Activated CD4-positive, alpha-beta T cell treated with anti-CD3 and anti-CD28 coated beads, Interleukin-2, amount 50 U/mL, for 24 hours (primary cell): ENCODE data around the gene SORBS1.

Experiments used
- DNase-seq, 2 donors: peaks; one replicate each; pipeline ENCODE4 v3.0.0-alpha.2; 2020; ENCODE audit warnings: low read depth in 1 of 2, low spot score in 1 of 2

The SORBS1 gene

DNA sequence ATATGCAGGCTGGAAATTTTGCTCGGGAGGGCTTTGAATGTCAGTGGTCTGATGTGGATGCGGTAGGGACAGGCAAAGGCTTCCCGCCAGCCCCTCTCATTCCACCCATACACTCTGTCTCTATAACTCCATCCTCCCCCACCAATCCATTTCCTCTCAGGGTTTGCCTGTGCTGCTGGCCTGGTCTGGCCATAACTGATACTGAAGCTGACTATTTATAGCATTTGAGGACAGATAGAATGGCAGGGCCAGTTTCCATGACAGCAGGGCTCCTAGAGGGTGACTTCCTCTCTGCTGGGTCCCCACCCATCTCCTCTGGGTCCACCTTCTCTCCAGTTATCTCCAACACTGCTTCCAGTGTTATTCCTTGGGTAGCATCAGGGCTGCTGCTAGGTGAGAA, 263.8 kb downstream of the SORBS1 start:
- DNase-seq, result no peak

DNA sequence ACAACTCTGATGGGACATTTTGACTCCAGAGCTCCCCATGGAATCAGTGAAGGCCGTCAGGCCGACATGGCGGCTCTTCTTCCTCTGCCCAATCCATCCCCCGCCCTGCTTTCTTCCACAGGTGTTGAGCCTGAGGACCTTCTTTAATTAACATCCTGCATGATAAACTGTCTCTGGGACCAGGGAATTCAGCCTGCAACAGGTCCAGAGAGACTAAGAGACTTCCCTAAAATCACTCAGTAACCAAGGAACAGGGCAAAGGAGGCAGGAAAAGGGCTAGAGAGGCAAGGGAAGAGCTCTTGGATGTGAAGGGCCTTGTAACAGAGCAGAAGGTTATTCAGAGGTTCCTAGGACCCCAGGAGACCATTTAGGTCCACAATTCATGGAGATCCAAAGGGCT, 264.4 kb downstream of the SORBS1 start:
- DNase-seq, result no peak

DNA sequence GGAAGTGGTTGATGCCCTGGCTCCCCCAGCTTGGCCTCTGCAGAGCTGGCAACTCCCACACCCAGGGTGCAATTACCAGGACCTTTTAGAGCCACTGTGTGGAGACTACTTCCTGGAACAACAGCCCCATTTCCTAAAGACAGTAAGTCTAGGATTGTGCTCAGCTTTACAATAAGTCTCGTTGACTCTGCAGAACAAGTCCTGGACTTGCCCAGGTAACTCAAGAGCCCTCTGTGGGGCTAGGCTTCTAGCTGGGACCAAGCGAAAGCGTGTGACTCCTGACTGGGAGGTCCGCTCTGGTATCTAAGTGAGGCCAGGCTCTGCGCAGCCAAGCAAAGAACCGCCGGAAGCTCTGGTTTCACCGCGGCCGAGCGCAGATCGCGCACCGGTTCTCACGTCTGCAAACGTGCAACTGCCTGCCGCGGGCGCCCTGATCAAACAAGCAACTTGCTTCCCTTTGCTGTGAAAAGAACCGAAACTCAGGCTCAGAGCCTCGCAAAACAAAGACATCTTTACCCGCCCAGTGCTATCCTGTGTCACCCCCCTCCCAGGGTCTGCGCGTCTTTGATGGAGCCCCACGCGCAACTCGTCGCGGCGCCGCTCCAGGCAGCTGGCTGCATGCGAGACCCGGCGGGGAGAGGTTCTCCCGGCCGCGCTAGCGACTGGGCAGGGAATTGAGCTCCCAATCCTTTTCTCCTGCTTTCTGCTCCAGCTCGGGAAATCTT, 266.0 kb downstream of the SORBS1 start:
- DNase-seq, result no peak

DNA sequence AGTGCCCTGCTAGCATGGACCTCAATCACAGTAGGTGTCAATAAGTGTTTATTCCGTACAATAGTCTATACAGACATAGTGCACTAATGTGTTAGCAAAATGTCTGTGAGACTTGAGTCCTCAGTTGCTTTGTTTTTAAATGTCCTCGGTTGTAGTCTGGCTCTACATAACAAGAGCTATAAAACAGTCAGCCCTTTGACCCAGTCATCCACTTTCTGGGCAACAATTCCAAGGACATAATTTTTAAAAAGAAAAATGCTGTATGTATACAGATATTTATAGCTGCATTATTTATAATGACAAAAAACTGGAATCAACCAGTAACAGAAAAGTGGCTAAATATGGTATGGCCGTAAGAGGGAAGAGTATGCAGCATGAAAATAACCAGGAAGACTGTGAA, 267.5 kb downstream of the SORBS1 start:
- no peak for DNase-seq

DNA sequence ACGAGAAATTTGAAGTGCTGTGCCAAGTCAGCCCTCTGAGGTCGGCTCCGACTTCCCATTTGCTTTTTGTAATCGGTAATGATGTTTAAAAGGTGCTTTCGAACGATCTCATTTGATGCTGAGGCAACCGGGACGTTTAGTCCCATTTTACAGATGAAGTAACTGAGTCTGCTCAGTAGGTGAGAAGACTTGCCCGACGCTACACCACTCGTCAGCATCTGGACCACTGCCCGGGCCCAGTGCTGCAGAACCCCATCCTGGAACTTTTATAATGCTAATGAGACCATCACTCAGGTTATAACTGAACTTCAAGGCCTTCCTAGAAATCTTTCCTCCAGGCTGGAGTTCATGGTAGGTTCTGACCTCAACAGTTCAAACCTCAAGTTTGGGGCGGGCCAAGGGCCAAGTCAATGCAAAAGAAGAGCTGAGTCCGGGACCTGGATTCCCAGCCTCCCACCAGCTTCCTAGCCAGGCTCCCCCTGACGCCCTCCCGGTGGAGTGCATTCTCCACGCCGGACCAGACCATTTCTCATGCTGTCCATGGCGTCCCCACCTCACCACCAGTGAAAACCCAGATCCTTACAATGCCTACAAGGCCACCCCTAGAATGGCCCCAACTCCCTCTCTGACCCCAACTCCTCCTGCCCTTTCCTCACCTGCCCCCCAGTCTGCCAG, 269.7 kb downstream of the SORBS1 start:
- DNase-seq, result no peak

DNA sequence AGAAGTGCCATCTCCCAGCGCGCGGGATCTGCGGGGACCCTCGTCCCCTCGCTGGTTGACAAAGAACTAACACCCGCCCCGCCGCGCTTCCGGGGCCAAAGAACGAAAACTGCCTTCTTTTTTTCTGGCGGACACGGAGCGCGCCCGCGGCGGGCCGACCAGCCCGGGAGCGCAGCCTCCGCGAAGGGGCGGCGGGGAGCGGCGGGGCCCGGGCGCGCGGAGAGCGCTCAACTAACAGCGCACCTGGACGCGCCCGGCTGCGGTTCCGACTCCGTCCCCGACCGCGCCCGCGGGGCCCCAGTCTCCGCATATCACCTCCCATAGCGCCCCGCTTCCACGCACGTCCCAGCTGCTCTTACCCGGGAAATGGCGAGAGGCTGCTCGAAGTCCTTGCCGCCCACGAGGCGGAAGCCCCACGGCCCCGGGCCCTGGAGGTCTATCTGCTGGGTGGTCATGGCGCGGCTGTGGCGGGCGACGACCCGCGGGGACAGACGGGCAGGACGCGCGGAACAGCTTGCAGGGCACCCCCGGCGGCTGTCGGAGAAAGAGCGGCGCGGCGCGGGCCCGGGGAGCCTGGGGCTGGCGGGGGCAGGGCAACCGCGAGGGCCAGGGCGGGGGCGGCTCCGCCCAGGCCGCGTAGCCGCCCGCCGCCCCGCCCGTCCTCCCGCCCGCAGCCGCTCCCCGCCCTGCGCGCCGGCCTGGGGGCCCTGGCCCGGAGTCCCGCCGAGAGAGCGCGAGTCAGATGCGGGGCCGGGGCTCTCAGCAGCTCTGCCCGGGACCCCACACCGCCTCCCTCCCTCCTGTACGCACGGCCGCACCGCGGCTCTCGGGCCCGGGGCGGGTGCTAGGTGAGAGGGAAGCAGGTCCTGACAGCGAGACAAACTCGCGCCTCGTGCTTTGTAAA, 270.5 kb downstream of the SORBS1 start, which contains the start of gene PDLIM1:
TSS of gene PDLIM1 (minus strand) at position 543 of the 904 bp plus-strand sequence. CDS start at position 455, 88 bp downstream.
- no peak for DNase-seq

DNA sequence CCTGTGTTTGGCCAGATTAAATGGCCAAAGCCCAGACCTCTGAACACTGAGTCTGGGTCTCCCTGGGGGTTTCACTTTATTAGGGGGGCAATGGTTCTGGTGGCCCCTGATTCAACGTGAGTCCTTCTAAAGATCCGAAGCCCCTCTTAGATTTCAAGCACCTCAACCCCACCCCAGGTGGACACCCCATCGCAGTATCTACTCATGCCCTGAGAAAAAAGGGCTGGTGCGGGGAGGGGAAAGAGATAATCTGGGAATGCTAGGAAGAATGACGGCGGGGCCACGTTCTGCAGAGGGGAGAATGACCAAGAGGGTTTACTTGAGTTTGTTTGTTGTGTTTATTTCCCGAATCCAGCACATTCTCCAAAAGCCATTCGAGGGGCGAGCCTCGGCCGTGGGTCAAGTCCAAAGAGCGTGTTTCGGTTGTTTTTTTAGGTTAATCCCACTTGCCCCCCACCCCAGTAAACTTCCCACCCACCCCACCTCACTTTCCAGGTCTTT, 271.2 kb downstream of the SORBS1 start:
- no peak for DNase-seq

DNA sequence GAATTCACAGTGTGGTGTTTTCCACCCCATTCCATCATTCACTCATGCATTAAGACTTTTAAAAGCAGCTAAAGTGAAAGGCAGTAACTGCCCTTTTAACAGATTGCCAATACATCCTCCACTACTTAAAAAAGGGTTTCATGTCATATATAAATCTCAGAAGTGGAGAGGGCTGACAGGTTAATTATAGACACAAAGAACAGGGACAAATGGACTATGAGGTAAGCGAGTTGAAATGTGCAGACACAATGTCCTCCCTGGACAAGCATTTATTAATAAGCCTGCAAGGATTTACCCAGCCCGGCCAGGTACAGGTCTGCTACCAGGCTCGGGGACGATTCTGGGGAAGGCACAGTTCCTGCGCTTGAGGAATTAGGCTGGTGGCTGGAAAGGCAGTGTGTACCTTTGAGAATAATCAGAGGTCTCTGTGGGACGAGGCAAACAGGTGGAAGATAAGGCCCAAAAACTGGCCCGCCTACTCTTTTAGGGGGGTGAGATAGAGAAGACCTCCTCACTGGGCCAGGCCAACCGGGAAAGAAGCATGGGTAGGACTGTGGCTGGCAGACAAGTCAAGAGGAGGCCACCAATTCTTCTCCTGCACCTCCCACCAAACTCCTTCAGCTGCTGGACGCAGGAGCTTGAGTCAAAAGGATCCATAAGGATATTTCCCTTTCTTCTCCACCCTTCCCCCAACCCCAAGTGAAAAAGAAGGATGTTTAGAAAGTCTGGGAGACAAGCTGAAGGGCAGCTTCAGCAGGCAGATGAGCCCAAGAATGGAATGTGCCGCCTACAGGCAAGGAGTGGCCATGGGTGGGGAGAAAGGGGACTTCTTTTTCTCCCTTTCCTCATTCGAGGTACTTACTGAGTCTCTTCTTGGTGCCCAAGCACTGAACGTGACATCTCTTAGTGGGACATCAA, 271.9 kb downstream of the SORBS1 start:
- no peak for DNase-seq

DNA sequence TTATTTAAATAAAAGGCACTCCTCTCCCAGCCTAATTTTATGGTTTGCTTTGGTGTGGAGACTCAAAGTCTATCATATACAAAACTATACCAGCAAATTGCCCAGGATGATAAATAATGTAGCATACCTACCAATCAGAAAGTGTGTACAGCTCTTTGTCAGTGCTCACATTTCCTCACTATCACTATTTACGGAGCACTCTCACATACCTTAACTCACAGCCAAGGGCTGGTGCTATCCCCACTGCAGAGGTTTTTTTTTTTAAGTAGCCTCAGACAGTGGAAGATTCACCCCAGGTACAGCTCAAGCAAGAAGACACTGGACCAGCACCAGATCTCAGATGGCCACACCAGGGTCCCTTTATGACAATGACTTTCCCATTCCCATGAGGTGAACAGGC, 272.9 kb downstream of the SORBS1 start:
- DNase-seq, result no peak

DNA sequence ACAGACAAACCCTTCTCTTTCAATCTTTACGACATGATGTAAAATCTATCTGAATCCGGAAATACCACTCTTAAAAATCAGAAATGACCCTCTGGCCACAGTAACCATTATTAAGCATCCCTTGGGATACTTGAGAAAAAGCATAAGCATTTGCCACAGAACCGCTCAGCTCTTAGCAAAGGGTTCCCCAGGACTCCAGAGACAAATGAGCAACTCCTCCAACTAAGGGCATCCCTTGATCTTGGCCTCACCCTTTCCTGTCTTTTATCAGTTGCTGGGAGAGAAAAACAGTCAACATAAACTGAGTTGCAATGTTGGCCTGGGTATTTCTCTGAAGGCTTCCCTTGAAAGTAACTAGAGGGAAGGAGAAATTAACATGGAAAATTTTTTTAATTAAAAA, 273.9 kb downstream of the SORBS1 start:
- no peak for DNase-seq

DNA sequence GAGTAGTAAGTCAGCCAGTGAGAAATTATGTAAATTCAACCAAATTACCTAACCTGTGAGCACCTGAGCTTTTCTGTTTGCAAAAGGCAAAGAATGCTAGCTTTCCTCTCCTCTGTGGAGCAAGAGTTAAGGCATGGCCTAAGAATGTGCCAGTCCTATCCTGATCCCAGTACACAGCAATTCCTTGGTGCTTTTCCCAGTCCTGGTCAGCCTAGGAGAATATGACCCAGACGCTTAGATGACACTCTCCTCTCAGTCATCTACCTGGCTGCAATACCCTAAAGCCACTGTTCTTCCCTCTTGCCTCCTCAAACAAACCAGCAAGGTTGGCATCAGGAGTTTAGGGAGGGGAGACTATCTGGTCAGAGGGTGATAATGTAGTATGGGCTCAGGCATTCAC, 274.5 kb downstream of the SORBS1 start:
- no peak for DNase-seq

DNA sequence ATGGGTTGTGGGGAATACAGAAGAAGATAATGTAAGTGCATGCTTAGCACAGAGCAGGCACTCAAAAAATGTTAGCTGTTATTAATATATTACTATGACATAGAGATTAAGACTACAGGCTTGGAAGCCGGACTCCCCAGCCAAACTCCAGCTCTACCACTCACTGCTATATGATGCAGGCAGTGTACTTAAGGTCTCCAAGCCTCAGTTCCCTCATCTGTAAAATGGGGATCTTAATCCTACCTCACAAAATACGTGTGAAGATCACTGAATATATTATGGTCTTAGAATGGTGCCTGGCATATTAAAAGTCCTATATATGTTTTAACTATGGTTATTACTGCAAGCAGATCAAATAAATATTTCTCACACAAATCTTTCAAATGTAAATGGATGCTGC, 275.6 kb downstream of the SORBS1 start:
- DNase-seq, result no peak

DNA sequence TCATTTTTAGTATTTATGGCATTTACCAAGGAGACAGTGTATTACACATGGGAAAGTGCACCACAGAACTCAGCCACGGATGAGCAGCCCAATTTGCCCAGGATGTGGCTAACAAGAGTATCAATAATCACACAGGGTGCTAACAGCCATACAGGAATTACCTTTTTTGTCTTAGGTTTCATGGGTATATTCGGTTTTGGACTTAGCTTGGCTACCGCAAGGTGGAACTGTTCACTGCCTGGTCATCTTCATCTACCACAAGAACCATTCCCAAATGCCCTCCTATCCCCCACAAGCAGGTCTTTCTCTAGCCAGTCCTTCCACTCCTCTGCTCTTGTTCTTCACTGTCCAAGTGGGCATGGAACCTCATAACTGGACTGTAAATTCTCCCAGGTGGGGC, 276.4 kb downstream of the SORBS1 start:
- no peak for DNase-seq

DNA sequence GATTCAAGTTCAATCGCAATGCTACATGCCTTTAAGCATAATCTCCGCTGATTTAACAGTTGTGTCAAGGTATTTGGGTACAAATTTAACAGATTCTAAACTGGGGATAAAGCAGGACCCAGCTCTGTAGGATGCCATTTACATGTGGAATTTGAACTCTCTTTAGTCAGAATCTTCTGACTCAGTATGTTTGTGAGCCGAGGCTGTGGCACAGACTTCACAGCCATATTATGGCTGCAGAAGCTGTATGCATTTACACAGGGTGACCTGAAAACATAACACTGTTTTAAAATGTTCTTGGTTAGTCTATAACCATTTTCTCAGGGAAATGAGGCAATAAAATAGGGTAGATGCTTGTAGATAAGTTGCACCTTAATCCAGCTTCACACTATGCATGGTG, 279.1 kb downstream of the SORBS1 start:
- no peak for DNase-seq

DNA sequence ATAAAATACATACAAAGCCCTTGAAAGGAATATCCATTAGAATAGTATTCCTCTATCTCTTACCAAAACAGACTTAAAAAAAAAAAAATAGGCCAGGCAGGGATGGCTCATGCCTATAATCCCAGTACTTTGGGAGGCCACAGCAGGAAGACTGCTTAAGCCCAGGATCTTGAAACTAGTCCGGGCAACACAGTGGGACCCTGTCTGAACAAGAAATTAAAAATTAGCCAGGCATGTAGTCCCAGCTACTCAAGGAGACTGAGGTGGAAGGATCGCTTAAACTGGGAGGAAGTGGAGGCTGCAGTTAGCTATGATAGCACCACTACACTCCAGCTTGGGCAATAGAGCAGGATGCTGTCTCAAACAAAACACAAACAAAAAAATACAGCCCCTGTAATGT, 280.0 kb downstream of the SORBS1 start:
- no peak for DNase-seq

DNA sequence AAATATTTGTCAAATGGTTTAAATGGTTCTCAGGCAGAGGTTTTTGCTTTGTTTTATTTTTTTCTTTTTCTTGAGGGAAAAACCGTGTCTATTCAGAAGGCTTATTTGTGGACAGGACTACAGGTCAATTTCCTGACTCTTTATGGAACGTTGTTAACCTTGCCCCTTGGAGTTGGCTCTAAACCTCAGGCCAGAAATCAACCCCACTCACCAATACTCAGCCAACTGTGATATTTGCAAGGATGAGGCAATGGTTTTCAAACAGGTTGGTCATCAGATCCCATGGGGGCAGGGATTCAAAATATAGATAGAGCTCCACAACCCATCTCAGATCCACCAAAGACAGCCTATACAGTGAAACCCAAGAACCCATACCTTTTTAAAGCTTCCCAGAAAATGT, 280.5 kb downstream of the SORBS1 start:
- DNase-seq, result no peak

DNA sequence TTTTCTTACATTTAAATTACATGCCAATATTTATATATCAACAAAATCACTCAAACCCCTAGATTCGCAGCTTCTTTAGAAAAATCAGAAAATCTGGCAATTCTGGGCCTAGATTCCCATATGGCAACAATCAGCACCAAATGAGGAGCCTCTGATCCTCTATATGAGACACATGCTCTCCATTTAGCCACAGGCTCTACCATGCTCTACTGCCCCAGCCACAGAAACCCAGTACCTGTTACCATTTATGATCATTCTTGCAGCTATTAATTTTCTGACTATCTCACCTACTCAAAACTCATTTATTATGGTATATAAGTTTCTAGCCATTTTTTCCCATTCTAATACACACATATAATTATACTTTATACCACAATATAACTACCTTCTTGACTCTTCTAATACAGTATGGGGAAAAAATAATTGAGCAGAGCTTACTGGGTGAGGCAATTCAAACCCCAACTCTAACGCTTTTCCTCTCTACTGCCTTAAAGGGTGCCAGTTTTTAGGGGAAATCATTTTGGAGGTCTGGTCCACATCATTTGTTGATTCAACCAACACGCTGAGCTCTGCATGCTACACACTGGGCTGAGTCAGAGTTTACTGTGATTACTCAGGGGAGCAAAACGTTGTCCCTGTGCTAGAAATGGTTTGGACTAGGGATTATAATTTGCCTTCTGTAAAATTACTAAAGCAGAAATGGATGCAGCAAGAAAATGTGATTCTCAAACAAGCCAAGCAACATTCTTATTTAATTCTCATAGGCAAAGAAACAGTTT, 281.9 kb downstream of the SORBS1 start:
- no peak for DNase-seq

DNA sequence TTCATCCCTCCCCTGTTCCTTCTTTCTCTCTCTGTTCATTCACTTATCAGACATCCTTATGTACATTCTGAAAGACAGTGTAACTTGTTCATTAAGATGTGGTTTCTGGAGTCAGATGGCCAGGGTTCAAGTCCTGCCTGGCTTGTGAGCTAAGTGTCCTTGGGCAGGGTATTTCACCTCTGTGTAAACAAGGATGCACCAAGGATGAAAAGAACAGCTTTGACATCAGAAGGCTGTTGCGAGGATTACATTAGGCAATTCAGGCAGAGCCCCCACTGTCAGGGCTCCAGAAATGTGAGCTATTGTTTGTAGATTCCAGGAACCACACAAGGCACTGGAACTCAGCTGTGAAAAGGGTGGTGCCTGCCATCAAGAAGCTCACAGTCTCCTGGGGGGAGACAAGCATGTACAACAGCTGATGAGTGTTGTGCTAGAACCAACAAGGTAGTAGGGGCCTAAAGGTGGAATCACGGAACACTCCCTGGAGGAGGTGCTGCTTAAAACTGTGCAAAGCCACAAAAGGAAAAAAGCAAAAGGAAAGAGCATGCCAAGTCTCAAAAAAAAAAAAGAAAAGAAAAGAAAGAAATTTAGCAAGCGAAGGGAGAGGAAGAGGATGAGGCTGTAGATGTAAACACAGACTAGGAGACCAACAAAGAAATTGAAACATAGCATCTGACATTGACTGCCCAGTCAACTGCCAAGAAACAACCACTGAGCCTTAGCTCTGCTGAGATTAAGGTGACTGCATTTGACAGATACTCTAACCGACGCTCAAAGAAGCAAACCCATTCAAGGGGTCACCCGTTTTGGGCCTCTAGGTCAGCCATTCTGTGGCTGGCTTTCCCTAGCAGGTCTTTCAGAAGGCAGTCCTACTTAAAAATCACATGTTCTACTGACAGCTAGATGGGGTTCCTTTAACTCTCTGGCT, 282.8 kb downstream of the SORBS1 start:
- no peak for DNase-seq

DNA sequence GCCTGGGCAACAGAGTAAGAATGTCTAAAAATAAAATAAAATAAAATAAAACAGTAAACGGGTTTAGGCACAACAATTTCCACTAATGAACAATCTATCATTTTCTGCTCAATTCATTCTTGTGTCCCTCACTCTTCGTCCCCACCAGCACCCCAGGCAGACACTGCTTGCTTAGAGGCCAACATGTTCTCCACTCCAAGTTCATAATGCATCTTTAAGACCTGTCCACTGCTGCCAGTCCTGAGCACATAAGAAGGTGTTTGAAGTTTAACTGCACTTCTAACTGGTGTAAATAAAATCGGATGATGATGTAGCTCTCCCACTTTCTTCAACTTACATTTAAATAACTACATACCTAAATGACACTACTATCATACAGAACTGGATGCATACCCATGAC, 283.6 kb downstream of the SORBS1 start:
- DNase-seq, result no peak
